Measurements from ENCODE around the gene TRIM22. TPM values are rescaled to one million over a fixed set of nuclear protein-coding genes. Genes with fewer than 3 reads are reported as not detected.

TRIM22 gene
- total and polyA plus RNA-seq, 9 of the 15 experiments (the other 6 are each of a cell fraction or from before 2014, with no cell fraction given), result 0.06 to 1.1 (median 0.18) TPM; not detected in 2

DNA sequence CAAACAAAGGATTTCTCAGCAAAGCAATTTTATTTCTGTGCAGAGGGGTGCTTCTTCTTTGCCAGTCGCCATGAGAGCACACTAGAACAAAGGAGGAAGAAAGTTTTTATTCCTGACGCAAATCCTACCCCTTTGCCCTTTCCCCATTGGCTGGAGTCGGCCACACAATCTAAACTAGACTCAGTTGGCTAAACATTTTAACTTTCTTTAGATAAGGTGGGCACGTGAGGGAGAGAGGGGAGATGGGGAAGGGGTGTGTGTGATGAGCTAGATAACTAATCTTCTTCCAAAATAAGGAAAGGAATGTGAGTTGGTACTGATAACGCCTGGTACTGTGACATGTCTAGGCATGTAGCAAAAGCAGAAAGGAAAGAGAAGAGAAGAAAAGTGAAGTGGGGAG, 626 bp downstream of the TRIM22 start (continued):
- TF ChIP-seq MTA1 (IDR thresholded peaks at IDR 0.05; ENCODE audit: borderline replicate concordance), result peak; percentile 51; the same call in 1 of the 2 replicates
- TF ChIP-seq HIVEP1 (CRISPR knock-in tag; IDR thresholded peaks at IDR 0.05), result no peak
- peak; percentile 48 for TF ChIP-seq ARID1B (IDR thresholded peaks at IDR 0.05)
- TF ChIP-seq BHLHE40 (IDR thresholded peaks at IDR 0.05; ENCODE audit: low read length), result peak; percentile 59; the same call in 1 of the 2 replicates

- ATAC-seq, result peak; percentile 68
- WGBS (ENCODE audit: insufficient coverage, low coverage, missing lambda C conversion rate), result 27% methylated on average over 5 of the region's 5 CpGs
- peak overlapping the region; percentile 60 for H3K4me2 ChIP-seq (ENCODE audit: insufficient read depth, low read length)
- DNase-seq (ENCODE audit: extremely low read depth in 1 of 4, low spot score in 3 of 4), result peak in 2 of 4 experiments; percentile 27 to 31
- no peaks in the 10 kb centered on the region for H3K9me1 ChIP-seq (ENCODE audit: control insufficient read depth, insufficient read depth, low read length)
- intact Hi-C loops (cut with micrococcal nuclease), result no loop called here
- H3K79me2 ChIP-seq (ENCODE audit: control insufficient read depth, insufficient read depth, low read length), result no peaks in the 10 kb centered on the region
- CTCF ChIA-PET (ENCODE audit: low intra/inter-chr PET ratio), result no interaction called here
- H2AFZ ChIP-seq (ENCODE audit: low read depth, low read length), result peak overlapping the region; percentile 64; the same call in 1 of the 2 replicates
- H4K20me1 ChIP-seq (replicated peaks; ENCODE audit: control insufficient read depth, insufficient read depth, low read length), result no peaks in the 10 kb centered on the region
- no peaks in the 10 kb centered on the region for H3K9me3 ChIP-seq (replicated peaks; ENCODE audit: control insufficient read depth, insufficient read depth, low read depth, low read length)
- POLR2A ChIA-PET, result interaction anchor here (0.6 to 1.3 kb wide), 4 partner anchors 9 to 1115 kb away, joined by 3 to 5 read pairs (median 4); no protein-coding TSS in a partner anchor
- H3K4me3 ChIP-seq, result no peak overlapping the region
- H3K27me3 ChIP-seq (ENCODE audit: control insufficient read depth in 2 of 2, insufficient read depth in 2 of 2, low read length in 2 of 2), result no peaks in the 10 kb centered on the region; a peak in 1 of 5 replicates
- in situ Hi-C loops (cut with MboI), result no loop called here
- no peak overlapping the region for H3K9ac ChIP-seq (ENCODE audit: insufficient read depth in 1 of 2, low read depth in 2 of 2, low read length in 2 of 2)
- no peak overlapping the region for H3K27ac ChIP-seq (ENCODE audit: extremely low read depth, low read depth, low read length)
- BruUV-seq (replicated peaks), result no TSS peak
- FAIRE-seq, result no peak
- no peaks in the 10 kb centered on the region for H3K36me3 ChIP-seq (ENCODE audit: control insufficient read depth, insufficient read depth, low read length)
- H3K4me1 ChIP-seq (replicated peaks in 1 of 2; ENCODE audit: control insufficient read depth in 2 of 2, insufficient read depth in 2 of 2, low read length in 2 of 2), result peaks cover 0 to 26% of the 10 kb centered on the region in 2 experiments; a peak in 4 of 5 replicates
- TF ChIP-seq LARP7 (IDR thresholded peaks at IDR 0.05), result no peak
- no peak for TF ChIP-seq TAL1 (IDR thresholded peaks at IDR 0.05)
- no peak for TF ChIP-seq ZNF124 (CRISPR knock-in tag; IDR thresholded peaks at IDR 0.05)
- TF ChIP-seq TRIM28 (IDR thresholded peaks at IDR 0.05), result no peak
- TF ChIP-seq MAZ (CRISPR knock-in tag; conservative IDR thresholded peaks at IDR 0.05 in 1 of 2, IDR thresholded peaks at IDR 0.05 in 1 of 2), result 0 out of 4 replicates have a peak, but pooled peaks of 1 of the 2 experiments have one; percentile 12
- TF ChIP-seq BCOR (IDR thresholded peaks at IDR 0.05), result no peak
- TF ChIP-seq SAP30 (IDR thresholded peaks at IDR 0.05; ENCODE audit: borderline replicate concordance, insufficient read depth, low read depth, low read length, poor library complexity, severe bottlenecking), result no peak
- TF ChIP-seq CHD1 (IDR thresholded peaks at IDR 0.05; ENCODE audit: low read length), result no peak
- peak in 1 of 2 experiments; percentile 8; a peak in 1 of 4 replicates for TF ChIP-seq RCOR1 (IDR thresholded peaks at IDR 0.05; ENCODE audit: borderline replicate concordance in 1 of 2, low read depth in 2 of 2, low read length in 2 of 2)
- TF ChIP-seq GTF2A2 (tag; IDR thresholded peaks at IDR 0.05), result no peak
- TF ChIP-seq RUNX1 (IDR thresholded peaks at IDR 0.05; ENCODE audit: low read depth), result no peak
- TF ChIP-seq, protein P1, sequence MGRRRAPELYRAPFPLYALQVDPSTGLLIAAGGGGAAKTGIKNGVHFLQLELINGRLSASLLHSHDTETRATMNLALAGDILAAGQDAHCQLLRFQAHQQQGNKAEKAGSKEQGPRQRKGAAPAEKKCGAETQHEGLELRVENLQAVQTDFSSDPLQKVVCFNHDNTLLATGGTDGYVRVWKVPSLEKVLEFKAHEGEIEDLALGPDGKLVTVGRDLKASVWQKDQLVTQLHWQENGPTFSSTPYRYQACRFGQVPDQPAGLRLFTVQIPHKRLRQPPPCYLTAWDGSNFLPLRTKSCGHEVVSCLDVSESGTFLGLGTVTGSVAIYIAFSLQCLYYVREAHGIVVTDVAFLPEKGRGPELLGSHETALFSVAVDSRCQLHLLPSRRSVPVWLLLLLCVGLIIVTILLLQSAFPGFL (CRISPR knock-in tag; IDR thresholded peaks at IDR 0.05), result no peak
- TF ChIP-seq XRCC3 (IDR thresholded peaks at IDR 0.05), result no peak
- peak; percentile 78 for TF ChIP-seq CTBP1 (IDR thresholded peaks at IDR 0.05; ENCODE audit: borderline replicate concordance)
- TF ChIP-seq U2AF2 (optimal IDR thresholded peaks at IDR 0.05; ENCODE audit: low read depth, low read length), result no peak
- no peak for TF ChIP-seq SREBF2 (CRISPR knock-in tag; IDR thresholded peaks at IDR 0.05)
- 0 out of 4 replicates have a peak, but pooled peaks of 1 of the 2 experiments have one; percentile 14 for TF ChIP-seq FOXK2 (conservative IDR thresholded peaks at IDR 0.05 in 1 of 2, IDR thresholded peaks at IDR 0.05 in 1 of 2; ENCODE audit: low read depth in 2 of 2)
- TF ChIP-seq GABPB2 (CRISPR knock-in tag; conservative IDR thresholded peaks at IDR 0.05), result no peak
- TF ChIP-seq ZNF280B (CRISPR knock-in tag; IDR thresholded peaks at IDR 0.05), result no peak
Measured at GRCh38 chr11:5690736-5691135, 1.1 kb downstream of the TRIM22 start.

Measured in K562 (cell line).